Panc1 (cell line): Measurements from ENCODE around the gene IGSF21. TPM values are rescaled to one million over a fixed set of nuclear protein-coding genes. Genes with fewer than 3 reads are reported as not detected.

ENCODE experiments used
- ATAC-seq: fragments of 200-7000 bp; cut with Tn5 transposase; 2 replicates; pipeline ENCODE4 v1.9.1; 2020; ENCODE audit warnings: mild to moderate bottlenecking, moderate library complexity
- BruUV-seq: library from RNA; stranded (reverse); fragments of 400-500 nt; replicated peaks from 2 replicates; lab custom pipeline; 2021; lab: Mats Ljungman, UMichigan
- CTCF ChIA-PET: fragments of 300-600 bp; sonication (Branson Sonifier 250); formaldehyde crosslinking; loops from one replicate; lab custom pipeline; 2022; ENCODE audit warnings: antibody characterized with exemption; lab: Charles Lee
- POLR2A ChIA-PET: fragments of 300-600 bp; sonication (Branson Sonifier 250); formaldehyde crosslinking; loops from one replicate; lab custom pipeline; 2022; ENCODE audit warnings: antibody characterized with exemption; lab: Charles Lee
- DNase-seq: peaks from one replicate; pipeline ENCODE4 v3.0.0-alpha.2; 2010; ENCODE audit warnings: low read depth, low spot score
- H3K27ac ChIP-seq: 2 replicates; pipeline ENCODE4 v1.5.1; 2011; ENCODE audit warnings: mild to moderate bottlenecking, low read length, inconsistent platforms
- H3K27me3 ChIP-seq: fragments of 200-500 bp; sonication (Bioruptor generic); 2 replicates; pipeline ENCODE4 v1.6.0; 2014; ENCODE audit warnings: low read length, inconsistent platforms; ENCODE audit not compliant: control insufficient read depth, insufficient read depth
- H3K36me3 ChIP-seq: fragments of 200-500 bp; sonication (Bioruptor generic); 2 replicates; pipeline ENCODE4 v1.5.1; 2014; ENCODE audit warnings: inconsistent platforms, mild to moderate bottlenecking, low read length, moderate library complexity; ENCODE audit not compliant: control insufficient read depth, insufficient read depth
- H3K4me1 ChIP-seq: 2 replicates; pipeline ENCODE4 v1.5.1; 2011; ENCODE audit warnings: inconsistent platforms, mild to moderate bottlenecking, low read length, moderate library complexity; ENCODE audit not compliant: control insufficient read depth, insufficient read depth
- H3K4me3 ChIP-seq, 2 experiments: 2 replicates each; pipeline ENCODE4 v1.5.1; 2011 to 2012; ENCODE audit warnings: low read depth in 2 of 2, low read length in 2 of 2, mild to moderate bottlenecking in 2 of 2, inconsistent platforms in 1 of 2, moderate library complexity in 1 of 2
- H3K9me3 ChIP-seq: fragments of 200-500 bp; sonication (Bioruptor generic); 2 replicates; pipeline ENCODE4 v1.5.1; 2014; ENCODE audit warnings: low read depth, mild to moderate bottlenecking, inconsistent platforms, low read length, moderate library complexity; ENCODE audit not compliant: control insufficient read depth, insufficient read depth
- POLR2AphosphoS5 ChIP-seq: IDR thresholded peaks from 2 replicates; pipeline ENCODE4 v1.6.1; 2012; ENCODE audit warnings: mild to moderate bottlenecking, low read depth, low read length, moderate library complexity
- REST ChIP-seq, 2 experiments: IDR thresholded peaks; 2 replicates each; pipeline ENCODE4 v1.6.1; 2011 to 2012; ENCODE audit warnings: low read depth in 2 of 2, control low read depth in 1 of 2, low read length in 1 of 2, mild to moderate bottlenecking in 1 of 2, moderate library complexity in 1 of 2; ENCODE audit not compliant: insufficient read depth in 1 of 2
- SIN3A ChIP-seq: IDR thresholded peaks from 2 replicates; pipeline ENCODE4 v1.6.1; 2012; ENCODE audit warnings: low read depth, mild to moderate bottlenecking, low read length, moderate library complexity, borderline replicate concordance; ENCODE audit not compliant: insufficient read depth
- TCF7L2 ChIP-seq: IDR thresholded peaks from 2 replicates; pipeline ENCODE4 v1.6.1; 2011; ENCODE audit warnings: mild to moderate bottlenecking, low read depth, low read length, inconsistent platforms
- in situ Hi-C: cut with HindIII; loops from 2 replicates; pipeline ENCODE4 v1.10.0; 2016; ENCODE audit warnings: low sequenced_read_pairs, low pct_unique_long_range_greater_than_20kb
- intact Hi-C: fragments of 100-400 bp; cut with micrococcal nuclease; formaldehyde crosslinking; loops from one replicate; pipeline ENCODE4 v1.10.0; 2022; ENCODE audit not compliant: unreplicated experiment
- total RNA-seq: library from RNA; stranded (reverse); gene quantifications from one replicate; pipeline ENCODE4 v1.2.1, GENCODE V29; 2021; ENCODE audit not compliant: unreplicated experiment
- TF ChIP-seq, protein P1 (sequence below): fragments of 450-650 bp; IDR thresholded peaks from 2 replicates; pipeline ENCODE4 v1.5.1; 2017; ENCODE audit warnings: mild to moderate bottlenecking

The IGSF21 gene
- total RNA-seq, 1 experiment from 2014 or later = not detected

DNA sequence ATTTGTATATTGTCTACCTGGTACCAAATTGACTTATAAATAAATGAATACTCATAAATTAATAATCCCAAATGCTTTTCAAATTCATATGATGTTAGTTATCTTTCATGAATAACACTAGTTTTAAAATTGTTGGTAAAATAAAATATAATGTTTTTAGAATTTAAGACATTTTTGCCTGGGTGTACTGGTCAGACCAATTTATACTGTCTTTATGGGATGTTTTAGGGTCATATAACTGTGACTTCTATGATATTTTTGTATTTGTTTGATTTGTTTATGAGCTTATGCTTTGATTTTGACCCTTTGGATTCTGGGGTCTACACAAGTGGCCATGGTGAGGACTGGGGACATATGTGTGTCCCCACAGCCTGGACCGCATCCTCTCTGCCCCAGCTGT lies 319.0 kb downstream of the IGSF21 start:
- DNase-seq (no peak), ATAC-seq (no peak)
- no peak overlapping the region for H3K27ac ChIP-seq
- H3K27me3 ChIP-seq = peaks cover 10% of the 10 kb centered on the region
- POLR2A ChIA-PET = no interaction called here
- no peak overlapping the region for H3K4me3 ChIP-seq
- CTCF ChIA-PET = no interaction called here
- TF ChIP-seq, protein P1, sequence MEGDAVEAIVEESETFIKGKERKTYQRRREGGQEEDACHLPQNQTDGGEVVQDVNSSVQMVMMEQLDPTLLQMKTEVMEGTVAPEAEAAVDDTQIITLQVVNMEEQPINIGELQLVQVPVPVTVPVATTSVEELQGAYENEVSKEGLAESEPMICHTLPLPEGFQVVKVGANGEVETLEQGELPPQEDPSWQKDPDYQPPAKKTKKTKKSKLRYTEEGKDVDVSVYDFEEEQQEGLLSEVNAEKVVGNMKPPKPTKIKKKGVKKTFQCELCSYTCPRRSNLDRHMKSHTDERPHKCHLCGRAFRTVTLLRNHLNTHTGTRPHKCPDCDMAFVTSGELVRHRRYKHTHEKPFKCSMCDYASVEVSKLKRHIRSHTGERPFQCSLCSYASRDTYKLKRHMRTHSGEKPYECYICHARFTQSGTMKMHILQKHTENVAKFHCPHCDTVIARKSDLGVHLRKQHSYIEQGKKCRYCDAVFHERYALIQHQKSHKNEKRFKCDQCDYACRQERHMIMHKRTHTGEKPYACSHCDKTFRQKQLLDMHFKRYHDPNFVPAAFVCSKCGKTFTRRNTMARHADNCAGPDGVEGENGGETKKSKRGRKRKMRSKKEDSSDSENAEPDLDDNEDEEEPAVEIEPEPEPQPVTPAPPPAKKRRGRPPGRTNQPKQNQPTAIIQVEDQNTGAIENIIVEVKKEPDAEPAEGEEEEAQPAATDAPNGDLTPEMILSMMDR = no peak
- TF ChIP-seq TCF7L2 (no peak), SIN3A (no peak), REST (IDR thresholded peaks at IDR 0.05; ENCODE audit: insufficient read depth in 1 of 2, low read depth in 2 of 2, low read length in 1 of 2) (no peak), POLR2AphosphoS5 (no peak)
- H3K9me3 ChIP-seq = peaks cover 4% of the 10 kb centered on the region; the same call in 1 of the 2 replicates
- H3K36me3 ChIP-seq = no peaks in the 10 kb centered on the region
- in situ Hi-C loops (no loop called here), intact Hi-C loops (no loop called here)
- H3K4me1 ChIP-seq = no peaks in the 10 kb centered on the region
- no TSS peak for BruUV-seq
